T-helper 2 cell (primary cell): ENCODE measurements around the gene GINS2.

Experiments used
- DNase-seq, 5 experiments: peaks; one replicate each; pipeline versions ENCODE4 v3.0.0 to v3.0.0-alpha.2; 2012 to 2022

Gene GINS2

GRCh38 chr16:85637808-85638647 lies 50.7 kb downstream of the GINS2 start:
- DNase-seq: no peak

GRCh38 chr16:85637061-85637807 lies 51.5 kb downstream of the GINS2 start:
- no peak for DNase-seq

DNA sequence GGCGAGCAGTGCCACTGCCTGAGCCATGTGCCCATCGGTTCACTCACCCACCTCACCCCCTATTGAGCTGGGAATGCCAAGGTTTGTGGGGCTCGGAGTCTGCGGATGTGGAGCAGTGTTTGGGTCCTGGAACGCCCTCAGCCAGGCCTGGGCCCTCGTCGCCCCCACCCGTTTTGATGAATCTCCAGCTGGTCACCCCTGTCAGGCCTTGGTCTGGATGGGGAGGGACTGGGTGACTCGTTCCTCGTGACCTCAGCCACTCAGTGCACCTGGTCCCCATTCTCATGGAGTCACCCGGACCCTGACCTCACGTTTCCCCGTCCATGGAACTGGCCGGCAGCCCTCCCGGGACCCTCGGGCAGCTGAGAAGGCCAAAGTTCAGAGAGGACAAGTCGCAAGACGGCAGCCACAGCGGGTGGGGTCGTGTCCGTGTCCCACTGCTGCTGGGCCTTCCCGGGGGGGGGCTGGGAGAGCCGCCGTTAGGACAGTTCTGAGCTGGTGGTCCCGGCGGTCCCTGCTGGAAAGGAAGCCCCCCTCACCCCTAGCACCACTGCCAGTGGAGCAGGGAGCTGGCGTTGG lies 52.4 kb downstream of the GINS2 start:
- no peak for DNase-seq

DNA sequence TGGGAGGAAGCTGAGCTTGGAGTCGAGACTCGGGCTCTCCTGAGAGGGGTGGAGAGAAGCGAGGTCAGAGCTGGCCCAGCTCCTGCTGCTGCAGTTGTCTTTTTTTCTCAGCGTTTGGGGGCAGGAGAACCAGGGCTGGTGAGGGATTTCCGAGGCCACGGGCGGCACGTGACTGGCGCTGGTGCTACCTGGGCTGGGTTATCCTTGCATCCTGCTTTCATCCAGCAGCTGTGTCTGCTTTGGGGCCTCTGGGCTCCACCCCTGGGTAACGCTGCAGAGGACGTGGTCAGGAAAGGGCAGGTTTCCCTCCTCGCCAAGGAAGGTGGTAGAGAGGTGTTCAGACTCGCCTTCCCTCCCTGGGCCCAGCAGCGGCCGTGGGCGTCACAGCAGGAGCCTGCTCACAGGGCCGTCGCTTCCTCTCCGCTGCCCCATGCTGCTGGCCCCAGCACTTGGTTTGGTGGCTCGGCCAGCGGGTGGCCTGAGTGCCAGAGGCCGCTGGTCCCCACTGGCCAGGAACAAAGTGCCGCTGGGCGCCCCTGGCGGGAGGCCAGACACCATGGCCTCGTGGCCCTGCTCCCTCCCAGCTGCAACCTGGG lies 53.1 kb downstream of the GINS2 start:
- no peak for DNase-seq

DNA sequence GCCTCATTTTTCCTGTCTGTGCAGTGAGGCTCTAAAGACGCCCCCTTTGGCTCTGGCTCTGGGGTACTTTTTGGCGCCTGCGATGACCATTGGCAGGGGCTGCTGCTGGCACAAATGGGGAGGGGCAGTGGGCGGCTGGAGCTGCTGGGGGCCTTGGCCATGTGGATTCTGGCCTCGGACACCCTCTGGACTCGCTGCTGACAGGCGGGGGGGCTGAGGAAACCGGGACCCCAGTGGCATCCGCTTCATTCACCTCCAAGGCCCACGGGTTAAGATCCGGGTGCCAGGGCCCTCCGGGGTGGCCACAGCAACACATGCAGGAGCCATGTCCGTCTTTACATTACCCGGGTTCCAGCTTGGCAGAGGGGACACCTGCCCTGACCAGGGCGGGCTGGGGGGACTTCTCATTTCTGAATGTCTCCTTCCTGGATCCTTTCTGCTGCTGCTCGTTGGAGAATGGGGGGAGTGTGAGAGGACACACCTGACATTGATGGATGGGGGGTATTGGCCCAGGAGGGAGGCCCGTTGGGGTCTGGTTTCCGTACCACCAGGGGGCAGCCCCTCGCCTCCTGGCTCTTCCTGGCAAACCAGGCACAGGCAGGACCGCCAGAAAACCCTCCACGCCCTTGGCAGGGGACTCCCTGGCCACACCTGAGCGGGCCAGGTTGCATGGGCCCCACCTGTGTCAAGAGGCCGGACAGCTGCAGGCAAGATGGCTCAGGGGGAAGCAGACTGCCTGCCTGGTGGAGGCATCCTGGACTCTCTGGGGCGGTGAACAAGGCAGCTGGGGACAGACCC lies 53.8 kb downstream of the GINS2 start:
- no peak for DNase-seq

DNA sequence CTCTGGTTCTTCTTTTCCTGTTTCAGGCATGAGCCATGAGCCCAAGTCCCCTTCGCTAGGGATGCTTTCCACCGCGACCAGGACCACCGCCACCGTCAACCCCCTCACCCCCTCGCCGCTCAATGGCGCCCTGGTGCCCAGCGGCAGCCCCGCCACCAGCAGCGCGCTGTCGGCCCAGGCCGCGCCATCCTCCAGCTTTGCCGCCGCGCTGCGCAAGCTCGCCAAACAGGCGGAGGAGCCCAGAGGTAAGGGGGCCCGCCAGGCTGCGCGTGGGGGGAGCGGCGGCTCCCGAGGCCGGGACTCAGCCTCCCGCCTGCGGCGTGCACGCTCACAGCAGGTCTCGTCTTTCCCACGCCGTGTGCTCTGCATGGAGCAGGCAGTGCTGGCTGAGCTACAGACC lies 54.9 kb downstream of the GINS2 start:
- no peak for DNase-seq

- DNase-seq: no peak
Observed at GRCh38 chr16:85633438-85633743, 55.4 kb downstream of the GINS2 start.

GRCh38 chr16:85632709-85633437 lies 55.9 kb downstream of the GINS2 start:
- no peak for DNase-seq

GRCh38 chr16:85631802-85632393 lies 56.9 kb downstream of the GINS2 start:
- no peak for DNase-seq

GRCh38 chr16:85631230-85631629 lies 57.5 kb downstream of the GINS2 start:
- no peak for DNase-seq

- DNase-seq: no peak
Observed at GRCh38 chr16:85629853-85630252, 58.9 kb downstream of the GINS2 start.

GRCh38 chr16:85629326-85629725 lies 59.4 kb downstream of the GINS2 start:
- no peak for DNase-seq

DNA sequence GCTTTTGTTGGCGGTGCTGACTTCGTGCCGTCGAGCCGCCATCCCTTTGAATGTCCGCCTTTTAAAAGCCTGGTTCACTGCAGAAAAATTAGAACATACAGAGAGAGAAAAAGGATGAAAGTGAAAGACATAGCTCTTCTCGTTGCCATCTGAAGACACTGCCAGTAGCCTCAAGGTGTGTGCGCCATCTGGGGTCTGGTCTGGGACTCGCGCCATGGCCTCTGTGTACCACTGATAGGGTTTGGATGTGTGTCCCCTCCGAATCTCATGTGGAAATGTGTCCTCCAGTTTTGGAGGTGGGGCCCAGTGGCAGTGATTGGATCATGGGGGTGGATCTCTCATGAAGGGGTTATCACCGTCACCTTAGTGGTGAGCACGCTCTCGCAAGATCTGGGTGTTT lies 60.1 kb downstream of the GINS2 start:
- no peak for DNase-seq

DNA sequence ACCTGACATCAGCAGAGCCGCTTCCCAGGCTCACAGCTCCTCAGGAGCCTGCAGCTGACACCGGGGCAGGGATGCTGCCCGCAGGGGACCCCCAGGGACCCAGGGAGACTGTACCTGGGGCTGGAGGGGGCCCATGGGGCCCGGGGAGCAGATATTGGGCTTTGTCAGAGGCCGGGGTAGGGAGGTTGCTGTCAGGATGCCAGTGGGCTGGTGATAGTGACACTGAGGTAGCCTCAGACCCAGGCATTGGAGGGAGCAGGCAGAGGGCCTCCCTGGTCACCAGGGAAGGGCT lies 60.5 kb downstream of the GINS2 start:
- DNase-seq: no peak

GRCh38 chr16:85627526-85628264 lies 61.1 kb downstream of the GINS2 start:
- no peak for DNase-seq

DNA sequence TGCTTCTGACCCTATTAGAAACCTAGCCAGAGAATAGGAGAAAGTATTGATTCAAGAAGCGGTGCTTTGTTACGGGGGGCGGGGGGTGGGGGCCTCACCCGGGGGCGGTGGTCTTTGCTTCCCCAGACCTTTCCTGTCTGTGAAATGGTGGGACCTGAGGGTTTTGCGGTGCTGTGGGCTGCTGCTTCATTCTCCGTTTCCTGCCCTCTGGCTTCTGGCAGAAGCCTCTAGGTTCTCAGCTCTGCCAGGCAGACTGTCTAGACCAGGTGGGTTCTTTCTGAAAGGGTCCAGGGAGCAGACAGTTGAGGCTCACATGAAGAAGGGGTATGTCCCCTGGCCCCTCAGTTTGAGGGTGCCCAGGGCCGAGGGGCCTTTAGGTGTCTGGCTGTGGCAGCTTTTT lies 61.7 kb downstream of the GINS2 start:
- DNase-seq: peak in 1 of 5 experiments; percentile 32
